DND-41 (cell line): ENCODE results near the gene POLA2.

Experiments
- EZH2 ChIP-seq: IDR thresholded peaks from 3 replicates; pipeline ENCODE4 v1.6.1; 2012; ENCODE audit warnings: borderline replicate concordance, low read depth, mild to moderate bottlenecking, moderate library complexity, low read length, inconsistent platforms; ENCODE audit not compliant: severe bottlenecking
- TF ChIP-seq, protein P1 (sequence below): IDR thresholded peaks from 2 replicates; pipeline ENCODE4 v1.5.1; 2012; ENCODE audit warnings: borderline replicate concordance, low read length, moderate library complexity, mild to moderate bottlenecking; ENCODE audit not compliant: poor library complexity, severe bottlenecking; ENCODE audit errors: extremely low read depth

DNA sequence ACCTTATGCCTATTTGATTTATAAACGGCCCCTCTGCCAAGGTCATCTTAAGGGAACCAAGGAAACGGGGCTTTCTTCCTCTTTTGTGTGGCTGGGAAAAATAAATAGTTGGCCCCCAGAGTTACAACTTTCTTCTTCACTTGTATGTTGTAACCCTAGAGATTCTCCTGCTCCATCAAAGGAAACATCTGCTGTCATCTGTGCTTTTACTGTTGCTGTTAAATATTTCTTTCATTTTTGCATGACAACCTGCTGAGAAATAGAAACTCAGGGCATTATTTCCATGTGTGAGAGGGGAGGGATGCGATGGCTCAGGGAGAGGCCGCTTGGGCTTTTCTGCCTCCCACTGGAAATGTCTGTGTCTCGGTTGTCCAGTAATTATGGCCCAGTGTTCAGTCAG is 31.1 kb downstream of the POLA2 start:
- TF ChIP-seq, protein P1, sequence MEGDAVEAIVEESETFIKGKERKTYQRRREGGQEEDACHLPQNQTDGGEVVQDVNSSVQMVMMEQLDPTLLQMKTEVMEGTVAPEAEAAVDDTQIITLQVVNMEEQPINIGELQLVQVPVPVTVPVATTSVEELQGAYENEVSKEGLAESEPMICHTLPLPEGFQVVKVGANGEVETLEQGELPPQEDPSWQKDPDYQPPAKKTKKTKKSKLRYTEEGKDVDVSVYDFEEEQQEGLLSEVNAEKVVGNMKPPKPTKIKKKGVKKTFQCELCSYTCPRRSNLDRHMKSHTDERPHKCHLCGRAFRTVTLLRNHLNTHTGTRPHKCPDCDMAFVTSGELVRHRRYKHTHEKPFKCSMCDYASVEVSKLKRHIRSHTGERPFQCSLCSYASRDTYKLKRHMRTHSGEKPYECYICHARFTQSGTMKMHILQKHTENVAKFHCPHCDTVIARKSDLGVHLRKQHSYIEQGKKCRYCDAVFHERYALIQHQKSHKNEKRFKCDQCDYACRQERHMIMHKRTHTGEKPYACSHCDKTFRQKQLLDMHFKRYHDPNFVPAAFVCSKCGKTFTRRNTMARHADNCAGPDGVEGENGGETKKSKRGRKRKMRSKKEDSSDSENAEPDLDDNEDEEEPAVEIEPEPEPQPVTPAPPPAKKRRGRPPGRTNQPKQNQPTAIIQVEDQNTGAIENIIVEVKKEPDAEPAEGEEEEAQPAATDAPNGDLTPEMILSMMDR: no peak
- no peak for TF ChIP-seq EZH2
